Right lobe of liver (tissue), 4 donors: ENCODE data around the gene LSM3.

ENCODE experiments used
- CTCF ChIP-seq, 4 donors: fragments of 200-600 bp in 3 of 4; fragments of 450-650 bp in 1 of 4; IDR thresholded peaks; one replicate each; pipeline versions ENCODE4 v1.5.1 to v1.8.0; 2016 to 2022; ENCODE audit warnings: antibody characterized with exemption in 4 of 4, mild to moderate bottlenecking in 2 of 4
- POLR2A ChIP-seq: fragments of 450-650 bp; IDR thresholded peaks from one replicate; pipeline ENCODE4 v1.6.1; 2017; ENCODE audit warnings: antibody characterized with exemption, mild to moderate bottlenecking
- donor health status: DM: no; HTN: no; CAD: no.
- donor health status: DM: no; HTN: no; CAD: no.
- donor health status: DM: no; HTN: yes; CAD: no.

- no peak for TF ChIP-seq CTCF (IDR thresholded peaks at IDR 0.05)
- no peak for TF ChIP-seq POLR2A
Measured at GRCh38 chr3:14177580-14178246, 904 bp upstream of the LSM3 start.
